GM13977 (cell line): ENCODE results near the gene FZD7.

Experiments used
- DNase-seq: peaks from one replicate; pipeline ENCODE4 v3.0.0; 2012; ENCODE audit warnings: low spot score
- CTCF ChIP-seq: IDR thresholded peaks from 2 replicates; pipeline ENCODE4 v1.5.1; 2012; ENCODE audit warnings: mild to moderate bottlenecking, control low read depth; ENCODE audit not compliant: insufficient read depth; ENCODE audit errors: extremely low read depth, missing control alignments
- in situ Hi-C: fragments of 300-500 bp; cut with MboI; formaldehyde crosslinking; loops from one replicate; pipeline ENCODE4 v1.12.0; 2022; ENCODE audit warnings: low sequenced_read_pairs, low pct_unique_long_range_greater_than_20kb, mixed read lengths, inconsistent platforms; ENCODE audit not compliant: unreplicated experiment

FZD7 gene

GRCh38 chr2:202009019-202009481 lies 24.6 kb upstream of the FZD7 start:
- TF ChIP-seq CTCF, result no peak
- DNase-seq, result no peak
- in situ Hi-C loops, result no loop called here

- in situ Hi-C loops, result no loop called here
- TF ChIP-seq CTCF, result no peak
- DNase-seq, result no peak
These were observed 24.1 kb upstream of the FZD7 start for GRCh38 chr2:202009581-202009980.

- TF ChIP-seq CTCF, result no peak
- DNase-seq, result no peak
- in situ Hi-C loops, result no loop called here
These were observed 19.3 kb upstream of the FZD7 start for GRCh38 chr2:202014318-202014717.

GRCh38 chr2:202014759-202015211 lies 18.9 kb upstream of the FZD7 start:
- in situ Hi-C loops, result no loop called here
- DNase-seq, result no peak
- no peak for TF ChIP-seq CTCF

GRCh38 chr2:202015471-202015870 lies 18.2 kb upstream of the FZD7 start:
- no peak for DNase-seq
- in situ Hi-C loops, result no loop called here
- no peak for TF ChIP-seq CTCF

- TF ChIP-seq CTCF, result no peak
- no peak for DNase-seq
- in situ Hi-C loops, result no loop called here
These were observed 17.0 kb upstream of the FZD7 start for GRCh38 chr2:202016579-202017227.
